Transverse colon (tissue), 4 donors: ENCODE data around the gene SSPN.

Experiments
- EP300 ChIP-seq: sonication (generic); formaldehyde crosslinking; IDR thresholded peaks from one replicate; pipeline ENCODE4 v1.6.1; 2017; ENCODE audit warnings: antibody characterized with exemption, low read depth
- POLR2A ChIP-seq: fragments of 450-650 bp; IDR thresholded peaks from one replicate; pipeline ENCODE4 v1.6.1; 2016; ENCODE audit warnings: antibody characterized with exemption, mild to moderate bottlenecking, moderate library complexity
- POLR2AphosphoS5 ChIP-seq, 3 donors: sonication (generic); formaldehyde crosslinking; IDR thresholded peaks; one replicate each; pipeline ENCODE4 v1.6.1; 2016; ENCODE audit warnings: antibody characterized with exemption in 3 of 3
- TF ChIP-seq, protein P1 (sequence below), 5 experiments: fragments of 200-600 bp in 3 of 5; fragments of 450-650 bp in 2 of 5; sonication (generic) in 3 of 5; IDR thresholded peaks; 1 replicate in 2 of 5; 2 replicates in 3 of 5; pipeline ENCODE4 v1.5.1; 2016 to 2017; ENCODE audit warnings: antibody characterized with exemption in 5 of 5, inconsistent platforms in 3 of 5, mild to moderate bottlenecking in 2 of 5, moderate library complexity in 1 of 5

DNA sequence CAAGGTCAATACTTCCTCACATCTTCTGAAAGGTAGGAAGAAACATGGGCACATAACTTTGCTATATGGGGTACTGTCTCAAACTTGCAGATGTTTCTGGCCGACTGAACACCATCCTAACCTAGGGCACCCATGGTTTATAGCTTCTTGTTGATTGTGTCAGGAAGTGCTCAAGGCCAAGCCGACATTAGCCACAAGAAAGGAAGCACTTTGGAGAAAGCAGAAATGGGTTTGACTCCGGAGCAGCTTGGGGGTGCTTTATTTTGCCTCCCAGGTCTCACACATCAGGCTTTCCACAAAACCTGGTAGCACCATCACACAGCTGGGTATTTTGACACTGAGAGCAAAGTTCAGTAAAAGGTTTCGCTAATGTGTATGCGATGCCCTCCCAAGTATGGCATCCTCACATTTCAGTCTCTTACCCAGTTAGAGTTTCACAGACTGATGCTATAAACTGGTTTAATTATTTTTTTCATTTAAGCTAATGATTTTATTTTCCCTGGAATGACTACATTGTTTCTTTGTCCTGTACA is 45.3 kb upstream of the SSPN start:
- TF ChIP-seq, protein P1, sequence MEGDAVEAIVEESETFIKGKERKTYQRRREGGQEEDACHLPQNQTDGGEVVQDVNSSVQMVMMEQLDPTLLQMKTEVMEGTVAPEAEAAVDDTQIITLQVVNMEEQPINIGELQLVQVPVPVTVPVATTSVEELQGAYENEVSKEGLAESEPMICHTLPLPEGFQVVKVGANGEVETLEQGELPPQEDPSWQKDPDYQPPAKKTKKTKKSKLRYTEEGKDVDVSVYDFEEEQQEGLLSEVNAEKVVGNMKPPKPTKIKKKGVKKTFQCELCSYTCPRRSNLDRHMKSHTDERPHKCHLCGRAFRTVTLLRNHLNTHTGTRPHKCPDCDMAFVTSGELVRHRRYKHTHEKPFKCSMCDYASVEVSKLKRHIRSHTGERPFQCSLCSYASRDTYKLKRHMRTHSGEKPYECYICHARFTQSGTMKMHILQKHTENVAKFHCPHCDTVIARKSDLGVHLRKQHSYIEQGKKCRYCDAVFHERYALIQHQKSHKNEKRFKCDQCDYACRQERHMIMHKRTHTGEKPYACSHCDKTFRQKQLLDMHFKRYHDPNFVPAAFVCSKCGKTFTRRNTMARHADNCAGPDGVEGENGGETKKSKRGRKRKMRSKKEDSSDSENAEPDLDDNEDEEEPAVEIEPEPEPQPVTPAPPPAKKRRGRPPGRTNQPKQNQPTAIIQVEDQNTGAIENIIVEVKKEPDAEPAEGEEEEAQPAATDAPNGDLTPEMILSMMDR (IDR thresholded peaks at IDR 0.05), result no peak
- TF ChIP-seq POLR2A (no peak), EP300 (no peak), POLR2AphosphoS5 (IDR thresholded peaks at IDR 0.05) (no peak)
